Cardiac muscle cell (in vitro differentiated cells and primary cell): ENCODE data around the gene ARL3. TPM values are rescaled to one million over a fixed set of nuclear protein-coding genes. Genes with fewer than 3 reads are reported as not detected.

Source experiments
- DNase-seq, 2 donors: peaks; one replicate each; pipeline versions ENCODE4 v3.0.0 to v3.0.0-alpha.2; 2010 to 2017; ENCODE audit warnings: low read depth in 1 of 2, low spot score in 1 of 2
- H3K27ac ChIP-seq: fragments of 200-600 bp; sonication (generic); 2 replicates; pipeline ENCODE4 v1.5.1; 2016
- H3K27me3 ChIP-seq: fragments of 200-600 bp; sonication (generic); 2 replicates; pipeline ENCODE4 v1.6.0; 2016; ENCODE audit warnings: control low read depth
- H3K36me3 ChIP-seq: fragments of 200-600 bp; sonication (generic); 2 replicates; pipeline ENCODE4 v1.5.1; 2016; ENCODE audit warnings: control low read depth
- H3K4me1 ChIP-seq: fragments of 200-600 bp; sonication (generic); 2 replicates; pipeline ENCODE4 v1.8.1; 2017; ENCODE audit warnings: low read depth, mild to moderate bottlenecking, mixed run types
- H3K4me3 ChIP-seq: fragments of 200-600 bp; sonication (generic); 2 replicates; pipeline ENCODE4 v1.5.1; 2016; ENCODE audit warnings: mild to moderate bottlenecking
- H3K9me3 ChIP-seq: fragments of 200-600 bp; sonication (generic); 2 replicates; pipeline ENCODE4 v1.5.1; 2017; ENCODE audit warnings: low read depth, mild to moderate bottlenecking, control low read depth
- polyA plus RNA-seq: library from polyadenylated mRNA; unstranded; fragments of >200 nt; fragmentation: Nextera tagmentation; extraction: Ambion mirVana; gene quantifications from 2 replicates; pipeline ENCODE4 v1.2.1, GENCODE V29; 2016
- total RNA-seq: library from RNA; depleted of rRNA; stranded (reverse); fragments of >200 nt; gene quantifications from 2 replicates; pipeline ENCODE4 v1.2.3, GENCODE V29; 2016
- TF ChIP-seq, protein P1 (sequence below): IDR thresholded peaks from 2 replicates; pipeline ENCODE4 v1.5.1; 2012; ENCODE audit warnings: low read depth, mild to moderate bottlenecking, low read length

The ARL3 gene
- total and polyA plus RNA-seq, 2 experiments from 2014 or later, result 16.3 to 47.3 TPM

DNA sequence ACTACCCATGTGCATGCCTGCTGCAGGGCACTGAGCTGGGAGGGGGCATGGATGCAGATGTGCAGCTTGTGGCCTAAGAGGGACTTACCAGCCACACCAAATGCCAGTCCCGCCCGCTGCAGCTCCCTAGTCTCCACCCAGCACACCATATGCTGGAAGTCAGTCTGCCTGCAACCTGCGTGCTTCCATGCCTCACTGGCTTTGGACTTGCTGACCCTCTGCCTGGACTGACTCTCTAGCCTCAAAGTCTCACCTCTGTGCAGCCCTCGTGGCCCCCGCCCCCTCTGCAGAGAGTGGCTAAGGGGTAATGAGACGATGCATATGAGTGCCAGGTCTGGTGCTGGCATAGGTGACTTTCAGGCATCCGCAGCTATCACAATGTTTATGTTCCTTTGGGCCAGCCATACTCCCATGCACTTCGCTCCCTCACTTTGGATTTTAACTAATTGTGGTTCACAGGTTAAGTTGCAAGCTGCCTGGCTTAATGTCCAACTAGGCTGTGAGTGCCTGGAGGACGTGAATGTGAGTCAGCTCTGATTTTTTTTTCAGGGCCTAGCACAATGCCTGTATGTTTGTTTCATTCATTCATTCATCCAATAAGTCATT, 48.2 kb downstream of the ARL3 start:
- Histone ChIP-seq H3K36me3 (no peaks in the 10 kb centered on the region), H3K4me3 (no peak overlapping the region), H3K27ac (no peak overlapping the region), H3K4me1 (peaks cover 23% of the 10 kb centered on the region), H3K9me3 (no peaks in the 10 kb centered on the region), H3K27me3 (no peaks in the 10 kb centered on the region)
- TF ChIP-seq, protein P1, sequence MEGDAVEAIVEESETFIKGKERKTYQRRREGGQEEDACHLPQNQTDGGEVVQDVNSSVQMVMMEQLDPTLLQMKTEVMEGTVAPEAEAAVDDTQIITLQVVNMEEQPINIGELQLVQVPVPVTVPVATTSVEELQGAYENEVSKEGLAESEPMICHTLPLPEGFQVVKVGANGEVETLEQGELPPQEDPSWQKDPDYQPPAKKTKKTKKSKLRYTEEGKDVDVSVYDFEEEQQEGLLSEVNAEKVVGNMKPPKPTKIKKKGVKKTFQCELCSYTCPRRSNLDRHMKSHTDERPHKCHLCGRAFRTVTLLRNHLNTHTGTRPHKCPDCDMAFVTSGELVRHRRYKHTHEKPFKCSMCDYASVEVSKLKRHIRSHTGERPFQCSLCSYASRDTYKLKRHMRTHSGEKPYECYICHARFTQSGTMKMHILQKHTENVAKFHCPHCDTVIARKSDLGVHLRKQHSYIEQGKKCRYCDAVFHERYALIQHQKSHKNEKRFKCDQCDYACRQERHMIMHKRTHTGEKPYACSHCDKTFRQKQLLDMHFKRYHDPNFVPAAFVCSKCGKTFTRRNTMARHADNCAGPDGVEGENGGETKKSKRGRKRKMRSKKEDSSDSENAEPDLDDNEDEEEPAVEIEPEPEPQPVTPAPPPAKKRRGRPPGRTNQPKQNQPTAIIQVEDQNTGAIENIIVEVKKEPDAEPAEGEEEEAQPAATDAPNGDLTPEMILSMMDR, result no peak
- no peak for DNase-seq

DNA sequence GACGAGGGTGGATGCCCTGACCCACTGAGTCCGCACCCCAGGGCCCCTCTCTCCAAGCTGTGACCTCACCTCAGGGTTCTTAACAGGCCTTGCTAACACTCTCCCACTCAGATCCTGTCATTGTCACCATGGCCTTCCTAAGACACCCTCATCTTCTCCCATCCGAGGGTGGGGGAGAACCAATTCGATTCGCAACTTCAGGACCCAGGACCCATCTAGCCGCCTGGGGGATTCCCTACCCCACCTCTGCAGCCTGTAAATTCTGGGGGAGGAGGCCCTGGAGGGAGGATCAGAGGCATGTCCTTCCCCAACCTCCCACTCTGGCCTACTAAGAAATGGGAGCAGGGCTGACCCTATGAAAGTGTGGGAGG, 52.6 kb downstream of the ARL3 start:
- Histone ChIP-seq H3K4me1 (peaks cover 3% of the 10 kb centered on the region), H3K9me3 (no peaks in the 10 kb centered on the region), H3K4me3 (no peak overlapping the region), H3K36me3 (peaks cover 8% of the 10 kb centered on the region), H3K27ac (no peak overlapping the region), H3K27me3 (no peaks in the 10 kb centered on the region)
- TF ChIP-seq, protein P1, result no peak
- DNase-seq, result no peak

DNA sequence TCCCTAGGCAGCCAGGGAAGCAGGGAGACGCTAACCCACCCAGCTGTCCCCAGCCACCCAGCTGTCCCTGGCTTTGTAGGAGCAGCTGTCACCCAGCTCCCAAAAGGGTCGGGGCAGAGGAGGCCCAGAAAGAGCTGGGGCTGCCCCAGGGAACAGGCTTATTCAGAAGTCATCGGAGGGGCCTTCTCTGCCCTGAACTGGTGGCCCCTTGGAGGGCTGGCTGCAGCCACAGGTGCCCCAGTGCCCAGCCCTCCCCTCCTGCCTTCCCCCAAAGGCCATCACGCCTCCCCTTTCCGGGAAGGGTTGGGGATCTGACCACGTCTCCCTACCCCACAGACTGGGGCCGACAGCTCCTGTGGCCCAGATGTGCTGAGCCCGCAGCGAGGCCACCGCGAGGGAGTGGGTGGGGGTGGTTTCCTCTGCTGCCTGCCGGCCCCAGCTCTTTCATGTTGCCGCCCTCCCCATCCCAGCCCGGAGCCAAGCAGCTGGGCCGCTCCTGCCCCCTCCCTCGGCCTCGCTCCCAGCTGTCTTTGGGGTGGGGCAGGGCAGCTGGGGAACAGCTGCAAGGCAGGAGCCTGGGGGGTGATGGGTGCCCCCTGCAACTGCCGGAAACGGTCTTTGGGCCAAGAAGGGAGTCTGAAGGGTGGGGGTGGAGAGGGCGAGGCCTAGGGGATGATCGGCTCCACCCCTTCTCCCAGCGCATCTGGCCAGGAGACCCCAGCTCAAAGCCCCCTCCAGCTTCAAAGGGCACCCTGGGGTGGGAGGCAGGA, 53.1 kb downstream of the ARL3 start:
- H3K36me3 ChIP-seq, result peaks cover 14% of the 10 kb centered on the region
- no peaks in the 10 kb centered on the region for H3K9me3 ChIP-seq
- H3K4me3 ChIP-seq, result no peak overlapping the region
- H3K27ac ChIP-seq, result peak overlapping the region; percentile 38
- H3K4me1 ChIP-seq, result peaks cover 3% of the 10 kb centered on the region
- no peaks in the 10 kb centered on the region for H3K27me3 ChIP-seq
- TF ChIP-seq, protein P1, result no peak
- DNase-seq, result peak in 1 of 2 donors; percentile 81

DNA sequence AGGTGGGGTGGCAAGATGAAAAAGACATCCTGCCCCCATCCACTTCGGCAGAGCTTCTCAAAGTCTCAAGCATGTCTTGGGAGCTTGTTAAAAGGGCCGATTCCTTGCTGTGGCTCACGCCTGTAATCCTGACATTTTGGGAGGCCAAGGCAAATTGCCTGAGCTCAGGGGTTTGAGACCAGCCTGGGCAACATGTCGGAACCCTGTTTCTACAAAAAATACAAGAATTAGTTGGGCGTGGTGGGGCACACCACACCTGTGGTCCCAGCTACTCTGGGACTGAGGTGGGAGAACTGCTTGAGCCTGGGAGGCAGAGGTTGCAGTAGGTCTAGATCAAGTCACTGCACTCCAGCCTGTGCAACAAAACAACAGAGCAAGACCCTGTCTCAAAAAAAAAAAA, 55.4 kb downstream of the ARL3 start:
- TF ChIP-seq, protein P1, result no peak
- H3K27ac ChIP-seq, result peak overlapping the region; percentile 34
- DNase-seq, result no peak

DNA sequence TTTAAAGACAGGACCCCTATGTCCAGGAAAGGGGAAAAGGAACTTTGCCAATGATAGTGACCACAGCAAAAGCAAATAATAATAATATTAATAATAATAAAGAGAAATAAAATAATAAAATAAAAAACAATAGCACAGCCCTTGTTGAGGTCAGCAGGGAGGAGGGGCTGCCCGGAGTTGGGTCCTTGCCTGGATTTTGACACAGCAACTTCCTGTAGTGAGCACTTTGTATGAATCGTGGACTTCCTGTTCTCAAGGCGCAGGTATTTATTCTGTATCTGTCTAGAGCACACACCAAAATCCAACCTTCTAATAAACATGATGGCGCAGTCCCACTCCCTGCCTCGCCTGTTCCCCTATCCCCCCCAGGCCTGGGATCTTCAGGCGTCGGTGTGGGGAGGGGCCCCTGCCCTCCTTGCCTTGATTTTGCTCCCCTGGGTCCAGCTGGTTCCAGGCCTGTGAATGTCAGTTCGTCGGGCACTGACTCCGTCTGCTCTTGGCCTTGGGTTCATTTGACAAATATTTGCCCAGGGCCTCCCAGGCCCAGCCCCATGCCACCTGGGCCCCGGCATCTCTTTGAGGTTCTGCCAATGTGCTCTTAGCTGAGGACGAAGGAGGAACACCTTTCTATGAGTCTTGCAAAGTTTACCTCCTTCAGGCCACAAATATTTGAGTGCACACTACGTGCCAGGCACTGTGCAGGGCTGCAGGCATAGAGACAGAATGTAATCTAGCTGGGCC, 56.0 kb downstream of the ARL3 start:
- Histone ChIP-seq H3K27me3 (no peaks in the 10 kb centered on the region), H3K36me3 (peaks cover 37% of the 10 kb centered on the region), H3K9me3 (no peaks in the 10 kb centered on the region), H3K4me3 (no peak overlapping the region), H3K27ac (peak overlapping the region; percentile 48), H3K4me1 (peaks cover 3% of the 10 kb centered on the region)
- peak in 1 of 2 donors; percentile 71 for DNase-seq
- TF ChIP-seq, protein P1, result no peak

More for the DNA sequence above, 55.4 kb downstream of the ARL3 start:
- H3K4me1 ChIP-seq, result peaks cover 3% of the 10 kb centered on the region
- no peak overlapping the region for H3K4me3 ChIP-seq
- peaks cover 33% of the 10 kb centered on the region for H3K36me3 ChIP-seq
- H3K27me3 ChIP-seq, result no peaks in the 10 kb centered on the region
- no peaks in the 10 kb centered on the region for H3K9me3 ChIP-seq
